ENCODE data around the gene MAPK11. TPM values are rescaled to one million over a fixed set of nuclear protein-coding genes. Genes with fewer than 3 reads are reported as not detected.

The MAPK11 gene
- total RNA-seq, 2 donors from 2014 or later = 0.33 to 0.40 TPM

GRCh38 chr22:50269573-50269969, 609 bp downstream of the MAPK11 start:
- H3K36me3 Mint-ChIP-seq (ENCODE audit: low read depth) = no peaks in the 10 kb centered on the region
- H3K27me3 ChIP-seq (ENCODE audit: control insufficient read depth, insufficient read depth, low read length, poor library complexity, severe bottlenecking) = peaks cover 44% of the 10 kb centered on the region
- no peak overlapping the region for H3K27ac Mint-ChIP-seq
- no peak for TF ChIP-seq CTCF (conservative IDR thresholded peaks at IDR 0.05)
- peaks cover 5% of the 10 kb centered on the region for H3K4me1 ChIP-seq (ENCODE audit: control insufficient read depth, insufficient read depth, low read length)
- H3K27me3 Mint-ChIP-seq (ENCODE audit: insufficient read depth) = peaks cover 67% of the 10 kb centered on the region
- 30% methylated on average over 18 of the region's 18 CpGs; no CpG with 5 or more reads in 1 of the 2 experiments for WGBS, 2 experiments (ENCODE audit: insufficient coverage in 1 of 2, insufficient read length in 1 of 2)
- no peak for DNase-seq
- H3K4me3 Mint-ChIP-seq = peak overlapping the region; percentile 32
- H3K9ac ChIP-seq (ENCODE audit: extremely low read depth, low read length, poor library complexity, severe bottlenecking) = no peak overlapping the region
- no peak overlapping the region for H3K4me3 ChIP-seq (ENCODE audit: low read length)
- H3K9me3 Mint-ChIP-seq = no peaks in the 10 kb centered on the region
- H3K4me1 Mint-ChIP-seq = no peaks in the 10 kb centered on the region
- no peaks in the 10 kb centered on the region for H3K9me3 ChIP-seq (ENCODE audit: control insufficient read depth, low read length)
- H3K27ac ChIP-seq (ENCODE audit: low read depth, low read length) = no peak overlapping the region
- no peaks in the 10 kb centered on the region for H3K36me3 ChIP-seq (ENCODE audit: control insufficient read depth, insufficient read depth, low read length)

- Mint-ChIP-seq H3K27ac (no peak overlapping the region), H3K4me1 (no peaks in the 10 kb centered on the region), H3K36me3 (ENCODE audit: low read depth) (no peaks in the 10 kb centered on the region), H3K4me3 (no peak overlapping the region), H3K9me3 (no peaks in the 10 kb centered on the region), H3K27me3 (ENCODE audit: insufficient read depth) (peaks cover 73% of the 10 kb centered on the region)
- no peak for DNase-seq
- WGBS, 2 experiments (ENCODE audit: insufficient coverage in 1 of 2, insufficient read length in 1 of 2) = 90 to 91% methylated on average over 6 to 9 of the region's 9 CpGs
- H3K9me3 ChIP-seq (ENCODE audit: control insufficient read depth, low read length) = no peaks in the 10 kb centered on the region
- H3K27me3 ChIP-seq (ENCODE audit: control insufficient read depth, insufficient read depth, low read length, poor library complexity, severe bottlenecking) = peaks cover 44% of the 10 kb centered on the region
- no peaks in the 10 kb centered on the region for H3K36me3 ChIP-seq (ENCODE audit: control insufficient read depth, insufficient read depth, low read length)
- H3K9ac ChIP-seq (ENCODE audit: extremely low read depth, low read length, poor library complexity, severe bottlenecking) = no peak overlapping the region
- H3K4me3 ChIP-seq (ENCODE audit: low read length) = no peak overlapping the region
- peaks cover 5% of the 10 kb centered on the region for H3K4me1 ChIP-seq (ENCODE audit: control insufficient read depth, insufficient read depth, low read length)
- H3K27ac ChIP-seq (ENCODE audit: low read depth, low read length) = no peak overlapping the region
- no peak for TF ChIP-seq CTCF (conservative IDR thresholded peaks at IDR 0.05)
Observed at GRCh38 chr22:50268655-50269113, 1.5 kb downstream of the MAPK11 start.

- peak; percentile 53 for TF ChIP-seq CTCF (conservative IDR thresholded peaks at IDR 0.05)
- no peaks in the 10 kb centered on the region for H3K36me3 ChIP-seq (ENCODE audit: control insufficient read depth, insufficient read depth, low read length)
- peaks cover 5% of the 10 kb centered on the region for H3K4me1 ChIP-seq (ENCODE audit: control insufficient read depth, insufficient read depth, low read length)
- no peak overlapping the region for H3K27ac Mint-ChIP-seq
- peak; percentile 84 for DNase-seq
- no peak overlapping the region for H3K4me3 Mint-ChIP-seq
- no peaks in the 10 kb centered on the region for H3K9me3 ChIP-seq (ENCODE audit: control insufficient read depth, low read length)
- H3K9ac ChIP-seq (ENCODE audit: extremely low read depth, low read length, poor library complexity, severe bottlenecking) = no peak overlapping the region
- H3K27me3 ChIP-seq (ENCODE audit: control insufficient read depth, insufficient read depth, low read length, poor library complexity, severe bottlenecking) = peaks cover 44% of the 10 kb centered on the region
- H3K9me3 Mint-ChIP-seq = no peaks in the 10 kb centered on the region
- no peak overlapping the region for H3K4me3 ChIP-seq (ENCODE audit: low read length)
- H3K27ac ChIP-seq (ENCODE audit: low read depth, low read length) = no peak overlapping the region
- 53 to 58% methylated on average over 37 to 71 of the region's 75 CpGs for WGBS, 2 experiments (ENCODE audit: insufficient coverage in 1 of 2, insufficient read length in 1 of 2)
- H3K4me1 Mint-ChIP-seq = no peaks in the 10 kb centered on the region
- no peaks in the 10 kb centered on the region for H3K36me3 Mint-ChIP-seq (ENCODE audit: low read depth)
- H3K27me3 Mint-ChIP-seq (ENCODE audit: insufficient read depth) = peaks cover 72% of the 10 kb centered on the region
Observed at GRCh38 chr22:50267591-50268390, 2.4 kb downstream of the MAPK11 start.
